GM23338 (cell line): ENCODE data around the gene TPRKB. TPM values are rescaled to one million over a fixed set of nuclear protein-coding genes. Genes with fewer than 3 reads are reported as not detected.
"Not testable (repeated sequence)": the region's sequence is repeated elsewhere in the genome, so short reads cannot be mapped to it uniquely, and the experiment has no call there.

Experiments used
- ATAC-seq: fragments of 200-7000 bp; cut with Tn5 transposase; 3 replicates; pipeline ENCODE4 v1.9.1; 2020
- DNase-seq: peaks from one replicate; pipeline ENCODE4 v3.0.0-alpha.2; 2015; ENCODE audit warnings: low spot score
- H2AFZ ChIP-seq: fragments of 200-600 bp; sonication (generic); 2 replicates; pipeline ENCODE4 v1.8.0; 2016; ENCODE audit warnings: antibody characterized with exemption, mild to moderate bottlenecking, moderate library complexity
- H3F3A ChIP-seq: fragments of 200-600 bp; sonication (generic); replicated peaks from 2 replicates; pipeline ENCODE4 v1.8.0; 2017; ENCODE audit warnings: antibody characterized with exemption, mixed run types, low read depth
- H3K27ac ChIP-seq: fragments of 200-600 bp; sonication (generic); 2 replicates; pipeline ENCODE4 v1.6.1; 2016; ENCODE audit warnings: low read depth
- H3K27me3 ChIP-seq: fragments of 200-600 bp; sonication (generic); 2 replicates; pipeline ENCODE4 v1.8.0; 2016; ENCODE audit warnings: mild to moderate bottlenecking, mixed run types, moderate library complexity; ENCODE audit not compliant: insufficient read depth
- H3K36me3 ChIP-seq: fragments of 200-600 bp; sonication (generic); 2 replicates; pipeline ENCODE4 v1.8.0; 2016; ENCODE audit warnings: mild to moderate bottlenecking; ENCODE audit not compliant: insufficient read depth
- H3K4me1 ChIP-seq: fragments of 200-600 bp; sonication (generic); 2 replicates; pipeline ENCODE4 v1.8.0; 2016; ENCODE audit warnings: mild to moderate bottlenecking, moderate library complexity; ENCODE audit not compliant: insufficient read depth
- H3K4me2 ChIP-seq: fragments of 200-600 bp; sonication (generic); 2 replicates; pipeline ENCODE4 v1.7.1; 2017; ENCODE audit warnings: mixed run types
- H3K4me3 ChIP-seq: fragments of 200-600 bp; sonication (generic); 2 replicates; pipeline ENCODE4 v1.6.1; 2016; ENCODE audit warnings: mixed run types
- H3K79me2 ChIP-seq: fragments of 200-600 bp; sonication (generic); replicated peaks from 2 replicates; pipeline ENCODE4 v1.8.0; 2017; ENCODE audit warnings: mild to moderate bottlenecking; ENCODE audit not compliant: insufficient read depth
- H3K9me2 ChIP-seq: fragments of 200-600 bp; sonication (generic); 2 replicates; pipeline ENCODE4 v1.8.0; 2017; ENCODE audit not compliant: insufficient read depth
- H4K20me1 ChIP-seq: fragments of 200-600 bp; sonication (generic); replicated peaks from 2 replicates; pipeline ENCODE4 v1.8.0; 2017; ENCODE audit warnings: mild to moderate bottlenecking; ENCODE audit not compliant: insufficient read depth
- H3K27ac Mint-ChIP-seq: 2 replicates; pipeline ENCODE4 v1.8.0; 2020; ENCODE audit warnings: inconsistent platforms, mild to moderate bottlenecking, moderate library complexity, mixed read lengths
- H3K27me3 Mint-ChIP-seq: 3 replicates; pipeline ENCODE4 v1.8.0; 2022; ENCODE audit warnings: low read depth, mild to moderate bottlenecking, moderate library complexity, mixed read lengths, inconsistent platforms; ENCODE audit not compliant: insufficient read depth, poor library complexity
- H3K36me3 Mint-ChIP-seq: 3 replicates; pipeline ENCODE4 v1.8.0; 2021; ENCODE audit warnings: low read depth, mild to moderate bottlenecking, inconsistent platforms, moderate library complexity, mixed read lengths
- H3K4me1 Mint-ChIP-seq: 3 replicates; pipeline ENCODE4 v1.8.0; 2020; ENCODE audit warnings: mild to moderate bottlenecking, inconsistent platforms, mixed read lengths
- H3K4me3 Mint-ChIP-seq: 3 replicates; pipeline ENCODE4 v1.8.0; 2021; ENCODE audit warnings: moderate library complexity, mild to moderate bottlenecking, inconsistent platforms, mixed read lengths
- H3K9me3 Mint-ChIP-seq: 3 replicates; pipeline ENCODE4 v1.8.0; 2020; ENCODE audit warnings: moderate library complexity, mild to moderate bottlenecking, inconsistent platforms, mixed read lengths
- CREB1 ChIP-seq: fragments of 250-450 bp; sonication (Bioruptor Pico); IDR thresholded peaks from 2 replicates; pipeline ENCODE4 v1.5.0; 2020; ENCODE audit warnings: low read depth, mild to moderate bottlenecking, moderate library complexity
- ETS1 ChIP-seq: IDR thresholded peaks from 2 replicates; pipeline ENCODE4 v1.6.1; 2016; ENCODE audit warnings: antibody characterized with exemption
- POLR2AphosphoS5 ChIP-seq: IDR thresholded peaks from 2 replicates; pipeline ENCODE4 v1.6.1; 2016; ENCODE audit warnings: antibody characterized with exemption, low read depth
- REST ChIP-seq: IDR thresholded peaks from one replicate; pipeline ENCODE4 v1.6.1; 2018; ENCODE audit warnings: antibody characterized with exemption; ENCODE audit not compliant: unreplicated experiment
- STAT1 ChIP-seq: IDR thresholded peaks from one replicate; pipeline ENCODE4 v1.6.1; 2016; ENCODE audit warnings: antibody characterized with exemption; ENCODE audit not compliant: unreplicated experiment
- ZNF114 ChIP-seq: fragments of 250-450 bp; sonication (Bioruptor Pico); IDR thresholded peaks from 2 replicates; pipeline ENCODE4 v1.5.0; 2020; ENCODE audit warnings: mild to moderate bottlenecking, moderate library complexity
- ZNF462 ChIP-seq: fragments of 250-450 bp; sonication (Bioruptor Pico); IDR thresholded peaks from 2 replicates; pipeline ENCODE4 v1.5.0; 2020; ENCODE audit warnings: mild to moderate bottlenecking, moderate library complexity
- long read RNA-seq: library from polyadenylated mRNA; unstranded; transcript quantifications from one replicate; pipeline ENCODE4 v2.0.0, GENCODE V29; 2020; ENCODE audit not compliant: unreplicated experiment
- polyA plus RNA-seq: library from polyadenylated mRNA; unstranded; fragments of >200 nt; fragmentation: Nextera tagmentation; extraction: Ambion mirVana; gene quantifications from 2 replicates; pipeline ENCODE4 v1.2.1, GENCODE V29; 2016
- total RNA-seq: library from RNA; depleted of rRNA; stranded (reverse); fragments of >200 nt; shearing (Covaris generic); gene quantifications from 2 replicates; pipeline ENCODE4 v1.2.3, GENCODE V29; 2014; rRNA removed

Gene TPRKB
- total RNA-seq (31.2 and 39.5 TPM in 2 replicates), polyA plus RNA-seq (167 and 186 TPM in 2 replicates)
- long read RNA-seq, transcript TPRKB-201 (5 exons, 748 nt): major isoform, 22 of 61 reads
- long read RNA-seq, partial matches to known transcripts: 10 of 61 reads
- long read RNA-seq, other reads (novel, unspliced or antisense): 23 of 61 reads

GRCh38 chr2:73736855-73737779, at the start of gene TPRKB:
TSS of gene TPRKB (minus strand) at chr2:73737345. CDS start at chr2:73734569, 2,776 bp downstream.
- peaks cover 38% of the 10 kb centered on the region for H3K27me3 ChIP-seq
- H2AFZ ChIP-seq: peak within 1 kb of the TSS; percentile 97
- peak within 1 kb of the TSS; percentile 78 for H3K27ac ChIP-seq
- Mint-ChIP-seq H3K4me3 (peak within 1 kb of the TSS; percentile 95), H3K36me3 (peaks cover 23% of the 10 kb centered on the region; the same call in 2 of the 3 replicates), H3K27me3 (peaks cover 18% of the 10 kb centered on the region), H3K27ac (peak within 1 kb of the TSS; percentile 25), H3K4me1 (peaks cover 4% of the 10 kb centered on the region), H3K9me3 (peaks cover 9% of the 10 kb centered on the region)
- DNase-seq: peak; percentile 96
- peak; percentile 99 for ATAC-seq
- peak within 1 kb of the TSS; percentile 99 for H3K4me2 ChIP-seq
- H3F3A ChIP-seq: peaks cover 8% of the 10 kb centered on the region; the same call in 1 of the 2 replicates
- H3K4me3 ChIP-seq: peak within 1 kb of the TSS; percentile 98
- no peaks in the 10 kb centered on the region; the same call in 1 of the 2 replicates for H3K36me3 ChIP-seq
- no peaks in the 10 kb centered on the region for H3K4me1 ChIP-seq
- TF ChIP-seq ZNF114 (CRISPR knock-in tag): peak; percentile 96
- TF ChIP-seq POLR2AphosphoS5: peak; percentile 77
- peak; percentile 90 for TF ChIP-seq ETS1
- no peak for TF ChIP-seq ZNF462
- TF ChIP-seq CREB1: peak; percentile 64
- TF ChIP-seq STAT1: no peak
- TF ChIP-seq REST: no peak
- peaks cover 7% of the 10 kb centered on the region for H3K9me2 ChIP-seq
- H3K79me2 ChIP-seq: peaks cover 16% of the 10 kb centered on the region
- no peaks in the 10 kb centered on the region; the same call in 1 of the 2 replicates for H4K20me1 ChIP-seq

- H3K36me3 Mint-ChIP-seq, H3K27me3 Mint-ChIP-seq, H4K20me1 ChIP-seq, H3K4me2 ChIP-seq, H3K4me1 ChIP-seq, H3K9me3 Mint-ChIP-seq, ATAC-seq, H3K27ac Mint-ChIP-seq, H3K4me3 Mint-ChIP-seq, H3K36me3 ChIP-seq, H3K27me3 ChIP-seq, H3K27ac ChIP-seq, H3F3A ChIP-seq, H3K4me3 ChIP-seq, H3K9me2 ChIP-seq, DNase-seq, H3K79me2 ChIP-seq, H3K4me1 Mint-ChIP-seq: not testable (repeated sequence)
- H2AFZ ChIP-seq: peak within 1 kb of the TSS; percentile 52
Measured at GRCh38 chr2:73783883-73784282, 46.7 kb upstream of the TPRKB start, which contains the start of gene C2orf78. TSS of gene C2orf78 (plus strand) at chr2:73784183. CDS start at chr2:73784310, 127 bp downstream.
